H1 (cell line): ENCODE measurements around the gene P3H1. TPM values are rescaled to one million over a fixed set of nuclear protein-coding genes. Genes with fewer than 3 reads are reported as not detected.

Experiments
- CTCF ChIA-PET: fragments of 300-600 bp; sonication (Branson Sonifier 250); formaldehyde crosslinking; loops from one replicate; lab custom pipeline; 2021; ENCODE audit not compliant: partially characterized antibody; lab: Charles Lee
- POLR2A ChIA-PET: fragments of 300-600 bp; sonication (Branson Sonifier 250); formaldehyde crosslinking; loops from one replicate; lab custom pipeline; 2021; ENCODE audit warnings: inconsistent platforms; ENCODE audit not compliant: partially characterized antibody; lab: Charles Lee
- DNase-seq, 2 experiments: peaks; one replicate each; pipeline versions ENCODE4 v3.0.0 to v3.0.0-alpha.2; 2010 to 2022; ENCODE audit warnings: low spot score in 2 of 2, low read depth in 1 of 2, mixed read lengths in 1 of 2
- FAIRE-seq: peaks from 2 replicates; lab custom pipeline; 2011; peaks lifted over from hg19 to GRCh38; lab: Jason Lieb, UNC
- H2AFZ ChIP-seq: 2 replicates; pipeline ENCODE4 v1.8.1; 2012; ENCODE audit warnings: low read length, inconsistent platforms
- H2AK5ac ChIP-seq: 2 replicates; pipeline ENCODE4 v1.6.1; 2013; ENCODE audit warnings: low read depth, low read length
- H2BK120ac ChIP-seq: replicated peaks from 2 replicates; pipeline ENCODE3; 2013; ENCODE audit warnings: low read depth, low read length, inconsistent platforms
- H2BK12ac ChIP-seq: 2 replicates; pipeline ENCODE4 v1.6.1; 2013; ENCODE audit warnings: low read depth, low read length
- H2BK15ac ChIP-seq: 2 replicates; pipeline ENCODE4 v1.6.1; 2013; ENCODE audit warnings: low read length
- H2BK20ac ChIP-seq: 2 replicates; pipeline ENCODE4 v1.6.1; 2013; ENCODE audit warnings: low read length
- H2BK5ac ChIP-seq: 2 replicates; pipeline ENCODE4 v1.6.1; 2013; ENCODE audit warnings: low read depth, low read length
- H3K14ac ChIP-seq: 2 replicates; pipeline ENCODE4 v1.6.1; 2013; ENCODE audit warnings: inconsistent platforms; ENCODE audit not compliant: insufficient read length
- H3K18ac ChIP-seq: 2 replicates; pipeline ENCODE4 v1.6.1; 2013; ENCODE audit warnings: low read length; ENCODE audit errors: extremely low read depth
- H3K23ac ChIP-seq: 2 replicates; pipeline ENCODE4 v1.6.1; 2013; ENCODE audit warnings: inconsistent platforms; ENCODE audit not compliant: insufficient read length
- H3K23me2 ChIP-seq: 2 replicates; pipeline ENCODE4 v1.6.1; 2013; ENCODE audit warnings: low read depth, low read length
- H3K27ac ChIP-seq: 2 replicates; pipeline ENCODE4 v1.6.1; 2011; ENCODE audit warnings: low read depth, low read length, inconsistent platforms
- H3K27me3 ChIP-seq, 4 experiments: replicated peaks in 1 of 4; 1 replicate in 1 of 4; 2 replicates in 3 of 4; pipeline versions ENCODE4 v1.6.1 to v1.8.1; 2011 to 2013; ENCODE audit warnings: low read length in 3 of 4, mild to moderate bottlenecking in 3 of 4, inconsistent platforms in 2 of 4, mixed read lengths in 2 of 4, moderate library complexity in 1 of 4; ENCODE audit not compliant: control insufficient read depth in 3 of 4, insufficient read depth in 3 of 4; ENCODE audit errors: extremely low read depth in 1 of 4
- H3K36me3 ChIP-seq, 4 experiments: 2 replicates each; pipeline versions ENCODE4 v1.6.1 to v1.8.1; 2011 to 2013; ENCODE audit warnings: mild to moderate bottlenecking in 4 of 4, low read length in 3 of 4, moderate library complexity in 2 of 4, control low read depth in 1 of 4, inconsistent platforms in 1 of 4; ENCODE audit not compliant: insufficient read depth in 4 of 4, control insufficient read depth in 2 of 4
- H3K4ac ChIP-seq: replicated peaks from 2 replicates; pipeline ENCODE3; 2013; ENCODE audit warnings: low read length, low read depth, mixed read lengths, inconsistent platforms; ENCODE audit not compliant: insufficient read length
- H3K4me1 ChIP-seq, 4 experiments: replicated peaks in 1 of 4; 1 replicate in 1 of 4; 2 replicates in 3 of 4; pipeline versions ENCODE4 v1.6.1 to v1.8.1; 2011 to 2013; ENCODE audit warnings: low read length in 3 of 4, inconsistent platforms in 2 of 4, mixed read lengths in 1 of 4; ENCODE audit not compliant: insufficient read depth in 4 of 4, control insufficient read depth in 3 of 4
- H3K4me2 ChIP-seq, 2 experiments: 2 replicates each; pipeline versions ENCODE4 v1.6.1 to v1.8.1; 2011 to 2013; ENCODE audit warnings: low read depth in 2 of 2, low read length in 2 of 2, control low read depth in 1 of 2, inconsistent platforms in 1 of 2, mild to moderate bottlenecking in 1 of 2; ENCODE audit not compliant: insufficient read depth in 1 of 2
- H3K4me3 ChIP-seq, 4 experiments: fragments of 200-600, 300-600 bp in 1 of 4; sonication (generic), shearing (Covaris generic), sonication (Bioruptor Twin) in 1 of 4; 2 replicates each; pipeline versions ENCODE4 v1.5.1 to v1.8.1; 2011 to 2016; ENCODE audit warnings: low read length in 4 of 4, low read depth in 3 of 4, control low read depth in 2 of 4, inconsistent platforms in 2 of 4, mild to moderate bottlenecking in 2 of 4, mixed read lengths in 1 of 4, moderate library complexity in 1 of 4; ENCODE audit not compliant: insufficient read depth in 2 of 4; ENCODE audit errors: extremely low read depth in 1 of 4
- H3K56ac ChIP-seq: replicated peaks from 2 replicates; pipeline ENCODE3; 2013; ENCODE audit warnings: low read depth, mild to moderate bottlenecking, mixed read lengths, low read length, inconsistent platforms; ENCODE audit not compliant: insufficient read length
- H3K79me1 ChIP-seq: 2 replicates; pipeline ENCODE4 v1.6.1; 2013; ENCODE audit warnings: low read depth, low read length, control low read depth
- H3K79me2 ChIP-seq, 2 experiments: 2 replicates each; pipeline versions ENCODE4 v1.6.1 to v1.8.1; 2012 to 2013; ENCODE audit warnings: low read length in 2 of 2, mild to moderate bottlenecking in 2 of 2, inconsistent platforms in 1 of 2; ENCODE audit not compliant: insufficient read depth in 2 of 2, control insufficient read depth in 1 of 2
- H3K9ac ChIP-seq, 4 experiments: replicated peaks in 1 of 4; 1 replicate in 1 of 4; 2 replicates in 3 of 4; pipeline versions ENCODE4 v1.6.1 to v1.8.1; 2011 to 2013; ENCODE audit warnings: low read depth in 3 of 4, low read length in 3 of 4, control low read depth in 2 of 4, mild to moderate bottlenecking in 2 of 4, moderate library complexity in 2 of 4, inconsistent platforms in 1 of 4; ENCODE audit errors: extremely low read depth in 1 of 4
- H3K9me3 ChIP-seq, 2 experiments: 2 replicates each; pipeline versions ENCODE4 v1.6.1 to v1.8.1; 2012 to 2013; ENCODE audit warnings: mild to moderate bottlenecking in 2 of 2, moderate library complexity in 2 of 2, control low read depth in 1 of 2, inconsistent platforms in 1 of 2, low read depth in 1 of 2, low read length in 1 of 2, mixed read lengths in 1 of 2; ENCODE audit not compliant: insufficient read depth in 2 of 2
- H4K20me1 ChIP-seq, 2 experiments: replicated peaks in 1 of 2; 2 replicates each; pipeline versions ENCODE3 to v1.8.1; 2011 to 2013; ENCODE audit warnings: inconsistent platforms in 2 of 2, low read length in 2 of 2, mild to moderate bottlenecking in 1 of 2; ENCODE audit not compliant: insufficient read depth in 2 of 2, control insufficient read depth in 1 of 2
- H4K5ac ChIP-seq: 2 replicates; pipeline ENCODE4 v1.6.1; 2013; ENCODE audit warnings: low read length, low read depth, mixed read lengths, inconsistent platforms; ENCODE audit not compliant: insufficient read length
- H4K8ac ChIP-seq: 2 replicates; pipeline ENCODE4 v1.8.0; 2013; ENCODE audit warnings: mild to moderate bottlenecking, moderate library complexity, low read length, inconsistent platforms; ENCODE audit not compliant: insufficient read depth; ENCODE audit errors: extremely low read depth
- H4K91ac ChIP-seq: replicated peaks from 2 replicates; pipeline ENCODE3; 2013; ENCODE audit warnings: low read length, mixed read lengths, inconsistent platforms; ENCODE audit not compliant: insufficient read length
- BACH1 ChIP-seq: IDR thresholded peaks from 2 replicates; pipeline ENCODE4 v1.6.1; 2012; ENCODE audit warnings: low read length, improper control_type of control experiment
- BCL11A ChIP-seq, 2 experiments: IDR thresholded peaks; one replicate each; pipeline ENCODE4 v1.6.1; 2011; ENCODE audit warnings: low read depth in 2 of 2, low read length in 2 of 2, mild to moderate bottlenecking in 2 of 2
- CEBPB ChIP-seq: IDR thresholded peaks from 2 replicates; pipeline ENCODE4 v1.6.1; 2012; ENCODE audit warnings: low read depth, low read length
- CHD1 ChIP-seq: IDR thresholded peaks from 2 replicates; pipeline ENCODE4 v1.6.1; 2012; ENCODE audit warnings: low read depth, low read length, improper control_type of control experiment
- EGR1 ChIP-seq: IDR thresholded peaks from 2 replicates; pipeline ENCODE4 v1.6.1; 2011; ENCODE audit warnings: low read depth, low read length, borderline replicate concordance
- EP300 ChIP-seq, 2 experiments: IDR thresholded peaks; 1 replicate in 1 of 2; 2 replicates in 1 of 2; pipeline ENCODE4 v1.6.1; 2011 to 2012; ENCODE audit warnings: low read depth in 2 of 2, low read length in 2 of 2, mild to moderate bottlenecking in 2 of 2, borderline replicate concordance in 1 of 2, inconsistent platforms in 1 of 2, moderate library complexity in 1 of 2
- EZH2 ChIP-seq: fragments of 200-600 bp; sonication (generic); IDR thresholded peaks from 2 replicates; pipeline ENCODE4 v1.7.1; 2012; ENCODE audit warnings: low read depth, mild to moderate bottlenecking, moderate library complexity, low read length, inconsistent platforms; ENCODE audit not compliant: severe bottlenecking
- HDAC6 ChIP-seq: IDR thresholded peaks from one replicate; pipeline ENCODE4 v1.7.1; 2012; ENCODE audit warnings: low read depth, mild to moderate bottlenecking, inconsistent platforms, low read length, moderate library complexity
- JUN ChIP-seq: IDR thresholded peaks from 2 replicates; pipeline ENCODE4 v1.6.1; 2011; ENCODE audit warnings: low read depth, mild to moderate bottlenecking, improper control_type of control experiment, low read length
- JUND ChIP-seq: IDR thresholded peaks from 2 replicates; pipeline ENCODE4 v1.6.1; 2011; ENCODE audit warnings: mild to moderate bottlenecking, improper control_type of control experiment, low read length
- NRF1 ChIP-seq: IDR thresholded peaks from 2 replicates; pipeline ENCODE4 v1.6.1; 2011; ENCODE audit warnings: mild to moderate bottlenecking, low read depth, low read length, improper control_type of control experiment
- POU5F1 ChIP-seq: IDR thresholded peaks from 2 replicates; pipeline ENCODE4 v1.6.1; 2011; ENCODE audit warnings: low read depth, mild to moderate bottlenecking, low read length, moderate library complexity
- RFX5 ChIP-seq: IDR thresholded peaks from 2 replicates; pipeline ENCODE4 v1.6.1; 2011; ENCODE audit warnings: low read depth, low read length, improper control_type of control experiment, borderline replicate concordance
- SIRT6 ChIP-seq: IDR thresholded peaks from one replicate; pipeline ENCODE4 v1.7.1; 2012; ENCODE audit warnings: low read length, inconsistent platforms
- TCF12 ChIP-seq: IDR thresholded peaks from 2 replicates; pipeline ENCODE4 v1.6.1; 2011; ENCODE audit warnings: low read depth, mild to moderate bottlenecking, low read length
- TEAD4 ChIP-seq: IDR thresholded peaks from 2 replicates; pipeline ENCODE4 v1.6.1; 2012; ENCODE audit warnings: low read depth, low read length, inconsistent platforms, mixed read lengths
- WGBS, 2 experiments: shearing (Covaris generic) in 1 of 2; methylation state at CpG; one replicate each; pipeline versions ENCODE4 v1.1.6 to v1.1.7; 2013 to 2015; ENCODE audit warnings: low lambda C conversion rate in 2 of 2, mixed read lengths in 2 of 2, inconsistent platforms in 1 of 2, low coverage in 1 of 2, missing lambda C conversion rate in 1 of 2; ENCODE audit not compliant: insufficient replicate concordance in 2 of 2, insufficient coverage in 1 of 2, insufficient read length in 1 of 2; ENCODE audit errors: extremely low coverage in 1 of 2, missing lambda C conversion rate in 1 of 2; 5-methylcytosine and 5-hydroxymethylcytosine counted together
- polyA plus RNA-seq, 7 experiments: library from polyadenylated mRNA; depleted of rRNA in 3 of 7; stranded (reverse) in 5 of 7; unstranded in 2 of 7; fragments of >200 nt in 5 of 7; fragments of 200-250 nt in 2 of 7; gene quantifications; 1 replicate in 5 of 7; 2 replicates in 1 of 7; 4 replicates in 1 of 7; pipeline versions ENCODE4 v1.2.1 to v1.2.3, GENCODE V29; 2011 to 2013; ENCODE audit warnings: missing spikeins in 2 of 7, mixed read lengths in 2 of 7
- total RNA-seq: library from RNA; stranded (reverse); fragmentation: NEBNext Ultra II Directional; extraction: Animal tissue kit (Norgen Biotek cat#: 25700); gene quantifications from 2 replicates; pipeline ENCODE4 v1.2.1, GENCODE V29; 2021

Gene P3H1
- total and polyA plus RNA-seq, 2 of the 8 experiments (the other 6 are each of a cell fraction or from before 2014, with no cell fraction given) = 58.4 to 87.5 TPM

- Histone ChIP-seq H3K4ac (no peak overlapping the region), H2AK5ac (no peak overlapping the region), H2BK15ac (no peak overlapping the region), H3K14ac (no peak overlapping the region), H3K23ac (no peak overlapping the region), H2BK5ac (no peak overlapping the region), H3K18ac (no peak overlapping the region), H3K36me3 (no peaks in the 10 kb centered on the region), H4K8ac (no peak overlapping the region), H4K91ac (no peak overlapping the region), H2AFZ (no peak overlapping the region), H2BK12ac (no peak overlapping the region), H3K23me2 (no peaks in the 10 kb centered on the region), H3K79me1 (no peaks in the 10 kb centered on the region), H2BK120ac (no peak overlapping the region), H3K4me1 (peaks cover 0 to 3% (median 0%) of the 10 kb centered on the region in 4 experiments; a peak in 1 of 7 replicates), H4K5ac (no peak overlapping the region), H3K27me3 (no peaks in the 10 kb centered on the region), H3K79me2 (no peaks in the 10 kb centered on the region), H4K20me1 (peaks cover 0 to 3% of the 10 kb centered on the region in 2 experiments), H3K56ac (no peak overlapping the region), H3K27ac (no peak overlapping the region), H3K9me3 (no peaks in the 10 kb centered on the region), H3K4me3 (no peak overlapping the region), H3K4me2 (no peak overlapping the region), H2BK20ac (no peak overlapping the region), H3K9ac (no peak overlapping the region)
- DNase-seq (peak in 1 of 2 experiments; percentile 30), FAIRE-seq (no peak)
- CTCF ChIA-PET = interaction anchor here (0.6 to 1.4 kb wide), 6 partner anchors 15 to 571 kb away, joined by 3 to 4 read pairs (median 3); no protein-coding TSS in a partner anchor
- WGBS, 2 experiments = 87% methylated on average over 3 of the region's 3 CpGs; no CpG with 5 or more reads in 1 of the 2 experiments
- POLR2A ChIA-PET = interaction anchor here (0.6 to 1.4 kb wide), 3 partner anchors 8 to 49 kb away, joined by 3 to 7 read pairs (median 5); partner anchors contain the start of gene YBX1
- TF ChIP-seq TCF12 (no peak), EP300 (IDR thresholded peaks at IDR 0.05; ENCODE audit: borderline replicate concordance in 1 of 2, low read depth in 2 of 2, low read length in 2 of 2) (no peak), CEBPB (no peak), RFX5 (no peak), POU5F1 (no peak), EGR1 (no peak), NRF1 (no peak), BCL11A (IDR thresholded peaks at IDR 0.05; ENCODE audit: low read depth in 2 of 2, low read length in 2 of 2) (no peak), BACH1 (no peak), SIRT6 (no peak), CHD1 (no peak), JUND (no peak), EZH2 (no peak), TEAD4 (no peak), JUN (no peak), HDAC6 (no peak)
Measured at GRCh38 chr1:42731585-42731984, 35.2 kb downstream of the P3H1 start.
